Loucy (cell line): Measurements from ENCODE around the gene TRHDE.

Experiments
- CTCF ChIP-seq: fragments of 200-600 bp; sonication (generic); conservative IDR thresholded peaks from 2 replicates; pipeline ENCODE4 v1.5.1; 2014; ENCODE audit warnings: mild to moderate bottlenecking, antibody characterized with exemption, low read length
- EZH2phosphoT487 ChIP-seq: fragments of 200-600 bp; IDR thresholded peaks from 2 replicates; pipeline ENCODE4 v1.6.1; 2018; ENCODE audit warnings: antibody characterized with exemption, mild to moderate bottlenecking, moderate library complexity, borderline replicate concordance

- TF ChIP-seq CTCF (no peak), EZH2phosphoT487 (no peak)
Measured at GRCh38 chr12:72307229-72307628, 35.1 kb downstream of the TRHDE start.
